Pons (tissue), 1 donor: ENCODE results near the gene CRYBA2.

Source experiments
- DNase-seq: peaks from one replicate; pipeline ENCODE4 v3.0.0-alpha.2; 2016; ENCODE audit warnings: low spot score

The CRYBA2 gene

GRCh38 chr2:218956039-218956438 lies 37.2 kb downstream of the CRYBA2 start:
- DNase-seq: no peak

GRCh38 chr2:218954541-218955300 lies 38.5 kb downstream of the CRYBA2 start:
- no peak for DNase-seq

GRCh38 chr2:218953366-218953954 lies 39.8 kb downstream of the CRYBA2 start:
- DNase-seq: no peak

GRCh38 chr2:218952160-218952559 lies 41.1 kb downstream of the CRYBA2 start:
- no peak for DNase-seq

- DNase-seq: no peak
These were observed 46.6 kb downstream of the CRYBA2 start for GRCh38 chr2:218946621-218947020.

- no peak for DNase-seq
These were observed 48.3 kb downstream of the CRYBA2 start for GRCh38 chr2:218944759-218945404.
